SK-N-SH treated with all-trans-retinoic acid at 6 μM for 48 hours (cell line): Measurements from ENCODE around the gene DDX31.

Experiments
- ARNTL ChIP-seq: fragments of 450-650 bp; formaldehyde crosslinking; IDR thresholded peaks from 2 replicates; pipeline ENCODE4 v1.5.0; 2020; ENCODE audit warnings: low read depth, mild to moderate bottlenecking, moderate library complexity, borderline replicate concordance
- BACH2 ChIP-seq: fragments of 250-450 bp; sonication (Bioruptor Pico); IDR thresholded peaks from 2 replicates; pipeline ENCODE4 v1.9.0; 2021; ENCODE audit warnings: mild to moderate bottlenecking, borderline replicate concordance
- CSRNP3 ChIP-seq: fragments of 250-450 bp; sonication (Bioruptor Pico); IDR thresholded peaks from 2 replicates; pipeline ENCODE4 v1.5.1; 2021; ENCODE audit warnings: mild to moderate bottlenecking, moderate library complexity
- ESRRG ChIP-seq: fragments of 250-450 bp; sonication (Bioruptor Pico); IDR thresholded peaks from 2 replicates; pipeline ENCODE4 v1.6.1; 2021; ENCODE audit warnings: mild to moderate bottlenecking
- POU6F1 ChIP-seq: fragments of 250-450 bp; sonication (Bioruptor Pico); IDR thresholded peaks from 2 replicates; pipeline ENCODE4 v1.8.0; 2021; ENCODE audit warnings: low read depth, mild to moderate bottlenecking, moderate library complexity, borderline replicate concordance
- RARB ChIP-seq: fragments of 250-450 bp; sonication (Bioruptor Pico); IDR thresholded peaks from 2 replicates; pipeline ENCODE4 v1.8.0; 2021; ENCODE audit warnings: mild to moderate bottlenecking, moderate library complexity
- SNAI2 ChIP-seq: fragments of 250-450 bp; sonication (Bioruptor Pico); IDR thresholded peaks from 2 replicates; pipeline ENCODE4 v1.5.0; 2020; ENCODE audit warnings: mild to moderate bottlenecking, moderate library complexity
- TSHZ2 ChIP-seq: fragments of 250-450 bp; sonication (Bioruptor Pico); IDR thresholded peaks from 2 replicates; pipeline ENCODE4 v1.5.0; 2020; ENCODE audit warnings: mild to moderate bottlenecking, moderate library complexity
- ZC3H10 ChIP-seq: fragments of 250-450 bp; sonication (Bioruptor Pico); IDR thresholded peaks from 2 replicates; pipeline ENCODE4 v1.5.1; 2021; ENCODE audit warnings: mild to moderate bottlenecking, moderate library complexity
- ZFP3 ChIP-seq: fragments of 250-450 bp; sonication (Bioruptor Pico); IDR thresholded peaks from 2 replicates; pipeline ENCODE4 v1.5.0; 2020; ENCODE audit warnings: mild to moderate bottlenecking, moderate library complexity
- ZNF8 ChIP-seq: fragments of 450-650 bp; formaldehyde crosslinking; IDR thresholded peaks from 2 replicates; pipeline ENCODE4 v1.5.0; 2020; ENCODE audit warnings: mild to moderate bottlenecking, moderate library complexity
- TF ChIP-seq, protein P1 (sequence below): fragments of 250-450 bp; sonication (Bioruptor Pico); IDR thresholded peaks from 2 replicates; pipeline ENCODE4 v1.8.0; 2020; ENCODE audit warnings: mild to moderate bottlenecking, moderate library complexity, borderline replicate concordance

GRCh38 chr9:132690696-132691095 lies 20.9 kb upstream of the DDX31 start:
- TF ChIP-seq RARB (CRISPR knock-in tag): no peak
- no peak for TF ChIP-seq CSRNP3 (CRISPR knock-in tag)
- TF ChIP-seq POU6F1 (CRISPR knock-in tag): no peak
- TF ChIP-seq, protein P1, sequence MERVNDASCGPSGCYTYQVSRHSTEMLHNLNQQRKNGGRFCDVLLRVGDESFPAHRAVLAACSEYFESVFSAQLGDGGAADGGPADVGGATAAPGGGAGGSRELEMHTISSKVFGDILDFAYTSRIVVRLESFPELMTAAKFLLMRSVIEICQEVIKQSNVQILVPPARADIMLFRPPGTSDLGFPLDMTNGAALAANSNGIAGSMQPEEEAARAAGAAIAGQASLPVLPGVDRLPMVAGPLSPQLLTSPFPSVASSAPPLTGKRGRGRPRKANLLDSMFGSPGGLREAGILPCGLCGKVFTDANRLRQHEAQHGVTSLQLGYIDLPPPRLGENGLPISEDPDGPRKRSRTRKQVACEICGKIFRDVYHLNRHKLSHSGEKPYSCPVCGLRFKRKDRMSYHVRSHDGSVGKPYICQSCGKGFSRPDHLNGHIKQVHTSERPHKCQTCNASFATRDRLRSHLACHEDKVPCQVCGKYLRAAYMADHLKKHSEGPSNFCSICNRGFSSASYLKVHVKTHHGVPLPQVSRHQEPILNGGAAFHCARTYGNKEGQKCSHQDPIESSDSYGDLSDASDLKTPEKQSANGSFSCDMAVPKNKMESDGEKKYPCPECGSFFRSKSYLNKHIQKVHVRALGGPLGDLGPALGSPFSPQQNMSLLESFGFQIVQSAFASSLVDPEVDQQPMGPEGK: no peak
- no peak for TF ChIP-seq SNAI2 (CRISPR knock-in tag)
- no peak for TF ChIP-seq ESRRG (CRISPR knock-in tag)
- TF ChIP-seq TSHZ2 (CRISPR knock-in tag): no peak
- no peak for TF ChIP-seq ZFP3 (CRISPR knock-in tag)
- TF ChIP-seq ZNF8 (CRISPR knock-in tag): no peak
- TF ChIP-seq BACH2 (CRISPR knock-in tag): no peak
- no peak for TF ChIP-seq ZC3H10 (CRISPR knock-in tag)
- no peak for TF ChIP-seq ARNTL (CRISPR knock-in tag)
